HG03457 (cell line): ENCODE results near the gene UMODL1.

Experiments
- ATAC-seq: cut with Tn5 transposase; IDR thresholded peaks from one replicate; pipeline ENCODE4 v1.9.1; 2021; ENCODE audit warnings: moderate number of reproducible peaks; ENCODE audit not compliant: unreplicated experiment

The UMODL1 gene

GRCh38 chr21:42127164-42128150 is 56.3 kb downstream of the UMODL1 start:
- ATAC-seq = no peak

DNA sequence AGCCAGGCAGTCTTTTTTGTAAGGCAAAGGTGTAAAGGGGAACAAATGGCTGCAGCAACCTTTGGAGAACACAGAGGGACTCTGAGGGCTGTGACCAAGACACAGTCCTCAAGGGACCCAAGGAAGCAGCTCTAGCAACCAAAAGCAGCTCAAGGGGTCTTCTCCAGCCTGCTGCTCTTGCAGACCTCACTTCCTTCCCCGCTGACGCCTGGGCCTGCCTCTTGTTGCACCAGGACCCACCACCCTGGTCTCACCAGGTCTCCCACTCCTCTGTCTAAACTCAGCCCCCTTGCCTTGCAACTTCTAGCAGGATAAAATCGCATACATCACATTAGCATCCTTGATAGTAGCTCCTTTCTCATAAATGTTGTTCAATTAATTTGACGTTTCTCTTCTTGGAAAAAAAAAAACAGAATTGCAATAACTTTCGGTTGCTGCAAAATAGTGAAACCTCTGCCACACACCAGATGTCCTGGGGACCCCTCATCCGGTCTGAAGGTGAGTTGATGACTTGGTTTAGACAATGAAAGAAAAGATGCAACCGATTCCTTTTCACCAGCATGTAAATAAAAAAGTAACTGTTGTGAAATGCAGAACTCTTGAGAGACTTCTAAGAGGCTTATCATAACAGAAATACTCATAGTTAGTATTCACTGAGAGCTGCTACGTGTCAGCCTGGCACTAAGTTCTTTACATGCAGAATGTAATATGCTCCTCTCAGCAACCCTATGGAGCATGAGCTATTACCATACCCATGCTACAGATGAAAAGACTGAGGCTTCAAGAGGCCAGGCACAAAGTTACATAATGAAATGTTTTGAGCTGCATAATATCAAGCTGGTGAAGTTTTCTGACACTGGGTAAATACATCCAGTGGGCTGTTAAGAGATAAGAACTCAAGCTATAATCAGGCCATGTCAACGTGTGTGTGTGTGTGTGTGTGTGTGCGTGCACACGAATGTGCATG is 58.5 kb downstream of the UMODL1 start:
- no peak for ATAC-seq

DNA sequence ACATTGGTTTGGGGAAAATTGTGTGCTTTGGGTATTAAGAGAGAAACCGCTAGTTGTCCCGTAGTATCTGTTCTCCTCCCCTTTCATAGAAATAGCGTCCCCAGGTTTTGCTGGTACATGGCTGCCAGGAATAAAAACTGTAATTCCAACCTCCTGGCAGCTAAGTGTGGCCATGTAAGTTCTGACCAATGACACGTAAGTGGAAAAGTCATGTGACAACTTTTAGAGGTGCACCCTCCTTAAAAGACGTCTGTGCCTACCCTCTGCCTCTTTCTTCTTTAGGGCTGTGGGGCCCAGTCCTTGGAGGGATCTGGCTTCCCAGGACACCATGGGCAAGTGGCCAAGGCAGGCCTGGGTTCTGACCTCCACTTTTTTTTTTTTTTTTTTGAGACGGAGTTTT is 59.3 kb downstream of the UMODL1 start:
- ATAC-seq = no peak

DNA sequence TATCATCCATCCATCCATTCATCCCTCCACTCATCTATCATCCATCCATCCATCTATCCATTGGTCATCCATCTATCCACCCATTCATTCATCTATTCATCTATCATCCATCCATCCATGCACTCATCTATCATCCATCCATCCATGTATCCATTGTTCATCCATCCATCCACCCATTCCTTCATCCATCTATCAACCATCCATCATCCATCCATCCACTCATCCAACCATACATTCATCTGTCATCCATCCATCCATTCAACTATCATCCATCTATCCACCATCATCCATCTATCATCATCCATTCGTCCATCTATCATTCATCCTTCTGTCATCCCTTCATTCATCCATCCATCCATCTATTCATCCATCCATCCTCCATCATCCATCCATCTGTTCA is 61.1 kb downstream of the UMODL1 start:
- ATAC-seq = no peak

DNA sequence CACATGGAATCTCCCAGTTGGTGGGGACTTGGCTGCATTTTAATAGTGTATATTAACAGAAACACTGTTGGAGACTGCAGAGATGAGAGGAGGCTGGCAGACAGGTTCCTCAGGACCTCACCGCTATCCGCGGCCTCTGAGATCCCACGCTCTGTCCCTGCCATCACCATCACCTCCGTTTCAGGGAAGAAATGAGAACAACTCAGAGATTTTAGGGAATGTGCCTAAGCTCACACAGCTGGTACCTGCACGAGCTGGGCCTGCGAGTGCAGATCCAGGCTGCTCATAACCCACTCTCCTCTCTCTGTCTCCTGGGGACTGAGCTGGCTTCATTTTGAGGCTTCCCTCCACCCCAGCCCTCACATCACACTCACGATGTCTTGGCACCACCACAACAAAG is 62.0 kb downstream of the UMODL1 start:
- ATAC-seq = no peak

DNA sequence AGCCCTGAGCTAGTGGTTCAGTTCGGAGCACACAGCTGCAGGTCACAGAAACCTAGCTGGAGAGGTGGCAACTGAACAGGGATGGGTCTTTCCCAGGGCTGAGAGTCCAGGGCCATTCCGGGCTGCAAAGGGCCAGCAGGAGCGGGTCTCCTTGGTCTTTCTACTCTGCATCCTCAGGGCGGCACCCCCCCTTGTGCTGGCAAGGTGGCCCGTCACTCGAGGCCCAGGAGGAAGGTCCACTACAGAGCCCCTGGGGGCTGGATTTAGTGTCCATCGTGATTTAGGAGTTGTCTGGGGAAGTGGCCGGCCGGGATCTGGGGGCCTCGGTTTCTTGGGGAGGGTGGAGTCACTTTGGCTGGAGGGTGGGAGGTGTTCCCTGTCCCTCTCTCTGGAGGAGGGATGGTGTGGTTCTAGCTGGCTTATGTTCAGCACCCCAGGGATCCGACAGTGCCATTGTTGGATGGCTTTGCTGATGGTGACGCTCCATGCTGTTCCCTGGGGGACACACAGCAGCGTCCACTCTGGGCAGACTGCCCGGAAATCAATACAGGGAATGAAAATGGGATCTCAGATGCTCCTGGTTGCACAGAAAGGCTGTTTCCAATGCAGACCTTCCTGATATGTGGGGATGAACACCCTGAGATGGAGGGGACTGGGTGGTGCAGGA is 64.4 kb downstream of the UMODL1 start:
- no peak for ATAC-seq

DNA sequence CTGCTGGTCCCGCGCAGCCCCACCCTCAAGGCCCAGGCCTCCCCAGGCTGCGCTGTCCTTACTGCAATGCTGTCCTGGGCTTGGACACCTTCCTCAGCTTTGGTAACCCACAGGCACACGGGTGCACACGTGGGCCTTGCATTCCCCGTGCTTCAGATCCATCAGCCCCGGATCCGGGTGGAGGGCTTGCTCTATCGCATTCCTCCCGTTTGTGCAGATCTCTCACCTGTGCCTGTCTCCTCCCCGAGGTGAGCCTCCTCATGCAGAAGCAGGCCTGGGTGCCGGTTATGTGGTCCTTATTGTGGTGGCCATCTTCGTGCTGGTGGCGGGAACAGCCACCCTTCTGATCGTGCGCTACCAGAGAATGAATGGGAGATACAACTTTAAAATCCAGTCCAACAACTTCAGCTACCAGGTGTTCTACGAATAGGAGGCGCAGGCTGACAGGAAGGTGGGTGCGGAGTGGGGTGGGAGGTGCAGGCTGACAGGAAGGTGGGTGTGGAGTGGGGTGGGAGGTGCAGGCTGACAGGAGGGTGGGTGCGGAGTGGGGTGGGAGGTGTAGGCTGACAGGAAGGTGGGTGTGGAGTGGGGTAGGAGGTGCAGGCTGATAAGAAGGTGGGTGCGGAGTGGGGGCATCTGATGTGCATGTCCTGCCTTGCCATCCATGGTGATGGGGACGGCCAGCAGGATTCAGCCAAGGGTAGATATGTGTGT is 66.2 kb downstream of the UMODL1 start:
- no peak for ATAC-seq

GRCh38 chr21:42140196-42140934 is 69.2 kb downstream of the UMODL1 start:
- no peak for ATAC-seq

DNA sequence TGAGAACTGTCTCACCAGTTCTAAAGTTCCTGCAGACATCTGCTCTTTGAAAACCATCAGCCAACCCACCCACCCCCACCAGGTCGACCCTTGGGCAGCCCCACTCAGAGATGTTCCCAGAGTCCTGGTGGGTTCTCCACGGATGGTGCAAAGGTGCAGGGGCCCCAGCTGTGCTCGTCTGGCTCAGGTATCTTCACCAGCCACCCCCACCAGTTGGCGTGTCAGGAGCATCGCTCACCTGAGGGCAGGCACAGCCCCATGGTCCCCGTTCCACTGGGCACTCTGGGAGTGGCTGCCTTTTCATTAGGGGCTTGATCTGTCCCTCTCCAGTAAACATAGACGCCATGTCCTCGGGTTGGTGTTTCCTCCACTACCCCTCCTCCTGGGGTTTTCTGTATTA is 70.5 kb downstream of the UMODL1 start:
- ATAC-seq = no peak

- no peak for ATAC-seq
Measured at GRCh38 chr21:42142141-42142540, 71.0 kb downstream of the UMODL1 start.

DNA sequence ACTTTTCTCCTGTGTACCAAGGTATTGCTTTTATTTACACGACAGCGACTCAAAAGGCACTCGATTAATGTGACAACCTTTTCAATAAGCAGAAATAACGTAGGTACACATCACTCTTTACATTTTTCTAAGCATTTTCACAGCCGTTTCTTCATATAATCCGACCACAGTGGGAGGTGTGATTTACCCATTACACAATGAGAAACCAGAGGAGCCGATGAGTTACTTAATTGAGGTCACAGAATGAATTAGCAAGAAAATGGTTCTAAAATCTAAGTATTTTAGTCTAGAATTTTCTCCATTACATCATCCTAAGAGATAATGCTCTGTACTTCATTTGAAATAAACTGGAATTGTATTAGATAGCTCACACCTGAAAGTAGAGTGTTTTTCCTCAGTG is 71.5 kb downstream of the UMODL1 start:
- ATAC-seq = no peak

DNA sequence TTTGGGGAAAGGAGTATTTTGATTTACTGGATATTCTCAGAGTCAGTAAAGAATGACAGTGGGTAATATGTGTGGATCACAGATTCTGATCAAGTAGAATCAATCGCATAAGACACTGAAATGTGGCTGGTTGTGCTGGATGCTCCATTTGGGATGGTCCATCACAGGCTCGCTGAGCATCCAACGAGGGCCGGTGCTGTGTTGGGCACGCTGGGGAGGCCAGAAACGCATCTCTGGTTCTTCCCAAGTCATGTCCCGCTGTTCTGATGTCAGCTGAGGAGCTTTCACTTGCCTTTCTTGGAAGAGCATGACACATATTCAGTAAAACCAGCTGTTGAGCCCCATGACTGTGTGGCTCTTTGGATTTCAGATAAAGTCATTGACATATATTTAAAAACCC is 72.0 kb downstream of the UMODL1 start:
- no peak for ATAC-seq

- ATAC-seq = no peak
Measured at GRCh38 chr21:42144221-42144620, 73.1 kb downstream of the UMODL1 start.

DNA sequence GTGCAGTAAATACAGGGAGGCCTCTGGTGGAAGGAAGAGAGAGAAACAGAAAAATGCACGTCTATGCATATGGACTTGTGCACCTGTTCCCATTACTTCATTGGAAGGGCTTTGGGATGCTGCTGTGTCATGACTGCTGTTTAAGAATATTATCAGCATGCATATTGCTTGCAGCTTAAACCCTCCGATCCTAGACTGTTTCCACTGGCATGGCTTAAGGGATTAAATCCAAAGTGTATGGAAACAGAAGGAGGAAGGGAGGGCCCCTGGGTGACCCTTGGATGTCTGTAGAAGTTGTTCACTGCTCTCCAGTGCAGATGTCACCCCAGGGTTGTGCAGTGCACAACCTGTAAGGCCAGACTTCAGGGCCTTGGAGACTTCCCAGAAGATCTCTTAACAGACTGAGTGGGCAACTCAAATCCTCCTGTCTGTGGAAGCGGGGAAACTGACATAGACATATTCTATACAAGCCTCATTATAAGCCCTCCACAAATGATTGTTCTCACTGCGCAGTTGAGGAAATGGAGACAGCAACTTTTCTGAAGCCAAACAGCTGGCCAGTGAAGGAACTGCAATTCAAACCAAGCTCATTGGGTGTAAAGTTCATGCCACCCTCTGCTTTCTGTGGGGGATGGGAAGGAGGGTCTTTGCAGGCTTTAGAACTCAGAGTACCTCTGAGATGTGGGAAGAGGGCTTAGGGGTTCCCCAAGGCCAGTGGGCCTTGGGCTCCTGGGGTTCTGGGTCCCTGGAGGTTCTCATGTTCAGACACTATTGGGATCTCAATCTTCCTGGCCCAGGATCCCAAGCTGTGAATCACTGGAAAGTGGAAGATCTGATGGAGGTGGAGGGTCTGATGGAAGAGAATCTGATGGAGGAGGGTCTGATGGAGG is 73.8 kb downstream of the UMODL1 start:
- ATAC-seq = no peak

DNA sequence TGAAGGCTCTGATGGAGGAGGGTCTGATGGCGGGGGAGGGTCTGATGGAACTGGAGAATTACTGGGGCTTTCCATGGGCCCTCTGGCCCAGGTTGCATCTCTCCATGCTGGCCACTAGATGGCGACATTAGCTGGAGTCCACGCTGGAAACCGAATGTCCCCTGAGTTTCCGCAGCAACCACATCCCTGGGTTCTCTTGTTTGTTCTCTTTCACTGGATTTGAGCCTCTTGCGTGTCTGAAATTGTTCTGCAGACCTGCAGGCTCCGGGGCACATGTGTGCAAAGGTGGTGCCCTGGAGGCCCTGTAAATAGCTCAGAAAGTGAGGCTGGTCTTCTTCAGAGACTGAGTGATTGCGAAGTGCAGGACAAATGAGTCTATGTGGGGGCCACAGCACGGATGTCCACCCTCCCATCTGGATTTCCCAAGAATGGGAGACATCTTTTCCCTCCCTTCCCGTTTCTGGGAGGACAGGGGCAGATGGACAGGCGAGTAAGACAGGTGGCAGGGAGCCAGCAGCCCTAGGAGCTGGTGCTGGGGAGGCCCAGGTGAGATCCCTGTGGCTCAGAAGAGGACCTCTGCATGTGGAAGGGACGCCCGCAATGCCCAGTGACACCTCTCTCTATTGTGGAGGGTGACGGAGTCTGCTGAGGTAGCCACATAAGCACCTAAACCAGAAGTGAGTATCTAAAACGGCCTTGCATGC is 74.6 kb downstream of the UMODL1 start:
- no peak for ATAC-seq

- ATAC-seq = no peak
Measured at GRCh38 chr21:42146273-42146805, 75.2 kb downstream of the UMODL1 start.

DNA sequence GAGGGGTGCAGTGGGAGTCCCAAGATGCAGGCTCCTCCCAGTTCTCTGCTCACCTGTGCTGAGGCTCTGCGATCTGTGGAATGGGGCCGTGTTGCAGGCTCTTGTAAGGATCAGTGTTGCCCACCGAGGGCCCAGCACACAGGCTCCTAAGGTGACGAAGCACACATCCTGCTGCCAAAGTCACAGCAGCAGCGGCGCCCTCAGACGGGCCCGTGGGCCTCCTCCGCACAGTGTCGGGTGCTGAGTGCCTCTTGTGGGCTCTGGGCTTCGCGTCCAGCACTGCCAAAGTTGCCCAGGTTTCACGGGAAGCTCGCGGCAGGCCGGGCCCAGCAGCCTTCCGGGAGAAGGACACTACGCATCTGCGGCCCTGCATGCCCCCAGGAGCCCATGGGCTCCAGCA is 75.7 kb downstream of the UMODL1 start:
- ATAC-seq = no peak
